ENCODE data around the gene RUSC1.

The RUSC1 gene

DNA sequence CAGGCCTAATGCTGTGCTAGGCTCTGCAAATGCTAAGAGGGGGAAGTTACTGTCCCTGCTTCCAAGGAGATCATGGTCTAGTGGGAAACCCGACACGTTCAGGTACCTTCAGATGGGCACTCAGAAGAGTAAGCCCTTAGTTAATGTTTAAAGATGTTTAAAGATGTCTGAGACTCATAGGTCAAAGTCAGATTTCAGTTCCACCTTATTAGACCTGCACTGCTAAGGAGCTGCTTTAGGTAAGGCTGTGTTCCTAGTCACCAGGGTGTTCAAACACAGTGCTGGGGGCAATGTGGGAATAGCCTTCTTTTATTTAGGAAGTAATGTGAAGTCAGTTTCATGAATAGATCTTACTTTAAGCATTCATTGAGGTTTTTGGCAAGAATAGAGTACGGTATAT, 3.8 kb upstream of the RUSC1 start:
- Histone ChIP-seq H3K27me3 (ENCODE audit: control insufficient read depth, insufficient read depth, low read length) (no peaks in the 10 kb centered on the region), H3K4me1 (ENCODE audit: control insufficient read depth, insufficient read depth, low read length) (peaks cover 14% of the 10 kb centered on the region), H3K4me2 (ENCODE audit: low read length) (no peak overlapping the region), H3K36me3 (ENCODE audit: insufficient read depth, low read length) (peaks cover 50% of the 10 kb centered on the region), H3K9ac (ENCODE audit: low read depth, low read length) (no peak overlapping the region), H3K9me3 (replicated peaks; ENCODE audit: low read length) (no peaks in the 10 kb centered on the region), H3K4me3 (ENCODE audit: low read length) (no peak overlapping the region)

DNA sequence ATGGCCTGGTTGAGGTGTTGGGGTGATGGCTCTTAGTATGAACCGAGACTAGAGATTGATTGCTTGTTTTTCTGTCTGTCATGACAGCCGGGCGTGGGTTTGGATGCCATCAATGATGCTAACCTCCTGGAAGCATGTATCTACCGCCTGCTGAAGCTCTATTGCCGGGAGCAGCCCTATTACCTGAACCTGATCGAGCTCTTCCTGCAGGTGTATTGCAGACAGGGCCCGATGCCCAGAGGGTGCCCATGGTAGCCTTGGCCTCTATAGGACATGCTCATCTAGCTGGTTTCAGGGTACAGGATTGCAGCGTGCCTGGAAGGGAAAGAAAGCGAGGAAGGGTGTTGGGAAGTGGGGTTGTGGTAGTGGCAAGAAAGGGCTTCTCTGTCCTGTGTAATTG, 2.6 kb upstream of the RUSC1 start:
- H3K27me3 ChIP-seq (ENCODE audit: control insufficient read depth, insufficient read depth, low read length), result no peaks in the 10 kb centered on the region
- no peak overlapping the region for H3K4me3 ChIP-seq (ENCODE audit: low read length)
- no peak overlapping the region for H3K9ac ChIP-seq (ENCODE audit: low read depth, low read length)
- H3K4me1 ChIP-seq (ENCODE audit: control insufficient read depth, insufficient read depth, low read length), result peaks cover 21% of the 10 kb centered on the region
- H3K36me3 ChIP-seq (ENCODE audit: insufficient read depth, low read length), result peaks cover 41% of the 10 kb centered on the region
- H3K9me3 ChIP-seq (replicated peaks; ENCODE audit: low read length), result no peaks in the 10 kb centered on the region
- no peak overlapping the region for H3K4me2 ChIP-seq (ENCODE audit: low read length)

DNA sequence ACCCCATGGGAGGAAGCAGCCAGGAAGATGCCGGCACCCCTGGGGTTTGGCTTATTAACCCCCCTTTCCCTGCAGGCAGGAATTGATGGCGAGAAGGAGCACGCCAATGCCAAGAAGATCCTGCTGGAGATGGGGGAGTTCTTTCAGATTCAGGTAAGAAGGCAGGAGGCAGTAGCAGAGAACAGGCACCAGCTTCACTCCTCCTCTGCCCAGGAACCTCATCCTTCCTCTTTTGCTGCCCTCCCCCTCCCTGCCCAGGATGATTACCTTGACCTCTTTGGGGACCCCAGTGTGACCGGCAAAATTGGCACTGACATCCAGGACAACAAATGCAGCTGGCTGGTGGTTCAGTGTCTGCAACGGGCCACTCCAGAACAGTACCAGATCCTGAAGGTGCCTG, 1.2 kb upstream of the RUSC1 start:
- peaks cover 33% of the 10 kb centered on the region for H3K36me3 ChIP-seq (ENCODE audit: insufficient read depth, low read length)

DNA sequence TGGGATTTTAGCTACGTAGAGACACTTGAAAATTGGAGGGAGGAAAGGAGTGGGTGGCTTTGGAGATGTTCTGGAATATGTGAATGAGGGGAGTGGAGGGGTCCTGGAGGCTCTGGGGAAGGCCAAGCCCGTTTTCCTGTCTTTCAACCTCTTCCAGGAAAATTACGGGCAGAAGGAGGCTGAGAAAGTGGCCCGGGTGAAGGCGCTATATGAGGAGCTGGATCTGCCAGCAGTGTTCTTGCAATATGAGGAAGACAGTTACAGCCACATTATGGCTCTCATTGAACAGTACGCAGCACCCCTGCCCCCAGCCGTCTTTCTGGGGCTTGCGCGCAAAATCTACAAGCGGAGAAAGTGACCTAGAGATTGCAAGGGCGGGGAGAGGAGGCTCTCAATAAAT, 442 bp upstream of the RUSC1 start:
- Histone ChIP-seq H3K4me1 (ENCODE audit: control insufficient read depth, insufficient read depth, low read length) (peaks cover 23% of the 10 kb centered on the region), H3K4me3 (ENCODE audit: low read length) (peak overlapping the region; percentile 95), H3K4me2 (ENCODE audit: low read length) (peak overlapping the region; percentile 99), H3K36me3 (ENCODE audit: insufficient read depth, low read length) (peaks cover 28% of the 10 kb centered on the region), H3K9ac (ENCODE audit: low read depth, low read length) (no peak overlapping the region), H3K27me3 (ENCODE audit: control insufficient read depth, insufficient read depth, low read length) (no peaks in the 10 kb centered on the region), H3K9me3 (replicated peaks; ENCODE audit: low read length) (no peaks in the 10 kb centered on the region)

More for the DNA sequence above, 1.2 kb upstream of the RUSC1 start:
- H3K4me2 ChIP-seq (ENCODE audit: low read length), result no peak overlapping the region
- H3K4me3 ChIP-seq (ENCODE audit: low read length), result no peak overlapping the region
- H3K4me1 ChIP-seq (ENCODE audit: control insufficient read depth, insufficient read depth, low read length), result peaks cover 21% of the 10 kb centered on the region
- H3K9me3 ChIP-seq (replicated peaks; ENCODE audit: low read length), result no peaks in the 10 kb centered on the region
- H3K27me3 ChIP-seq (ENCODE audit: control insufficient read depth, insufficient read depth, low read length), result no peaks in the 10 kb centered on the region
- no peak overlapping the region for H3K9ac ChIP-seq (ENCODE audit: low read depth, low read length)

DNA sequence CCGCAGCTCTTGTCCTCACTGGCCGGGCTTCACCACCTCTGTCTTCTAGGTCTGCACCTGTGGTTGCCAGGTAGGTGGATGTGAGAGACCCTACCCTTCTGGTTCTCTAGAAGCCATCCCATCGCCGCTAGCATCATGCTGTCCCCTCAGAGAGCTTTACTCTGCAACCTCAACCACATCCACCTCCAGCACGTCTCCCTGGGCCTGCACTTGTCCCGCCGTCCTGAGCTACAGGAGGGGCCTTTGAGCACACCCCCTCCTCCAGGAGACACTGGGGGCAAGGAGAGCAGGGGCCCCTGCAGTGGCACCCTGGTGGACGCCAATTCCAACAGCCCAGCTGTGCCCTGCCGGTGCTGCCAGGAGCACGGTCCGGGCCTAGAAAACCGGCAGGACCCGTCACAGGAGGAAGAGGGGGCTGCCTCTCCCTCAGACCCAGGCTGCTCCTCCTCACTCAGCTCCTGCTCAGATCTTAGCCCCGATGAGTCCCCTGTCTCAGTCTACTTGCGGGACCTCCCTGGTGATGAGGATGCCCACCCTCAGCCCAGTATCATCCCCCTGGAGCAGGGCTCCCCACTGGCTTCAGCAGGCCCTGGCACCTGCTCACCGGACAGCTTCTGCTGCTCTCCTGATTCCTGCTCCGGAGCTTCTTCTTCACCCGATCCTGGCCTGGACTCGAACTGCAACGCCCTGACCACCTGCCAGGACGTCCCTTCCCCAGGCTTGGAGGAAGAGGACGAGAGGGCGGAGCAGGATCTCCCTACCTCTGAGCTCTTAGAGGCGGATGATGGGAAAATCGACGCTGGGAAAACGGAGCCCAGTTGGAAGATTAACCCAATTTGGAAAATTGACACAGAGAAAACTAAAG, 1.2 kb downstream of the RUSC1 start:
- H3K36me3 ChIP-seq (ENCODE audit: insufficient read depth, low read length), result peaks cover 37% of the 10 kb centered on the region
- peak overlapping the region; percentile 99 for H3K4me2 ChIP-seq (ENCODE audit: low read length)
- H3K9me3 ChIP-seq (replicated peaks; ENCODE audit: low read length), result no peaks in the 10 kb centered on the region
- no peaks in the 10 kb centered on the region for H3K27me3 ChIP-seq (ENCODE audit: control insufficient read depth, insufficient read depth, low read length)
- peaks cover 30% of the 10 kb centered on the region for H3K4me1 ChIP-seq (ENCODE audit: control insufficient read depth, insufficient read depth, low read length)
- H3K9ac ChIP-seq (ENCODE audit: low read depth, low read length), result peak overlapping the region; percentile 84
- peak overlapping the region; percentile 95 for H3K4me3 ChIP-seq (ENCODE audit: low read length)

DNA sequence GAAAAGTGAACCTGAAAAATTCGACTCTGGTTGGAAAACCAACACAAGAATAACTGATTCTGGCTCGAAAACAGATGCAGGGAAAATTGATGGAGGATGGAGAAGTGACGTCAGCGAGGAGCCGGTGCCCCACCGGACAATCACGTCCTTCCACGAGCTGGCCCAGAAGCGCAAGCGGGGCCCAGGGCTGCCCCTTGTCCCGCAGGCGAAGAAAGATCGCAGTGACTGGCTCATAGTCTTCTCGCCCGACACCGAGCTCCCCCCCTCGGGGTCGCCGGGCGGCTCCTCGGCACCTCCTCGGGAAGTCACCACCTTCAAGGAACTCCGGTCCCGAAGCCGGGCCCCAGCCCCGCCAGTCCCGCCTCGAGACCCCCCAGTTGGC, 1.9 kb downstream of the RUSC1 start:
- Histone ChIP-seq H3K4me2 (ENCODE audit: low read length) (peak overlapping the region; percentile 99), H3K27me3 (ENCODE audit: control insufficient read depth, insufficient read depth, low read length) (no peaks in the 10 kb centered on the region), H3K9ac (ENCODE audit: low read depth, low read length) (peak overlapping the region; percentile 84), H3K9me3 (replicated peaks; ENCODE audit: low read length) (no peaks in the 10 kb centered on the region), H3K36me3 (ENCODE audit: insufficient read depth, low read length) (peaks cover 40% of the 10 kb centered on the region), H3K4me3 (ENCODE audit: low read length) (peak overlapping the region; percentile 95), H3K4me1 (ENCODE audit: control insufficient read depth, insufficient read depth, low read length) (peaks cover 30% of the 10 kb centered on the region)

GRCh38 chr1:155322953-155323728, 2.4 kb downstream of the RUSC1 start:
- Histone ChIP-seq H3K9ac (ENCODE audit: low read depth, low read length) (peak overlapping the region; percentile 84), H3K4me1 (ENCODE audit: control insufficient read depth, insufficient read depth, low read length) (peaks cover 30% of the 10 kb centered on the region), H3K4me3 (ENCODE audit: low read length) (peak overlapping the region; percentile 95), H3K36me3 (ENCODE audit: insufficient read depth, low read length) (peaks cover 39% of the 10 kb centered on the region), H3K9me3 (replicated peaks; ENCODE audit: low read length) (no peaks in the 10 kb centered on the region), H3K4me2 (ENCODE audit: low read length) (peak overlapping the region; percentile 99), H3K27me3 (ENCODE audit: control insufficient read depth, insufficient read depth, low read length) (no peaks in the 10 kb centered on the region)

GRCh38 chr1:155323729-155324036, 3.0 kb downstream of the RUSC1 start:
- peaks cover 30% of the 10 kb centered on the region for H3K4me1 ChIP-seq (ENCODE audit: control insufficient read depth, insufficient read depth, low read length)
- H3K9me3 ChIP-seq (replicated peaks; ENCODE audit: low read length), result no peaks in the 10 kb centered on the region
- no peaks in the 10 kb centered on the region for H3K27me3 ChIP-seq (ENCODE audit: control insufficient read depth, insufficient read depth, low read length)
- H3K4me2 ChIP-seq (ENCODE audit: low read length), result peak overlapping the region; percentile 99
- peak overlapping the region; percentile 95 for H3K4me3 ChIP-seq (ENCODE audit: low read length)
- peak overlapping the region; percentile 84 for H3K9ac ChIP-seq (ENCODE audit: low read depth, low read length)
- peaks cover 37% of the 10 kb centered on the region for H3K36me3 ChIP-seq (ENCODE audit: insufficient read depth, low read length)

DNA sequence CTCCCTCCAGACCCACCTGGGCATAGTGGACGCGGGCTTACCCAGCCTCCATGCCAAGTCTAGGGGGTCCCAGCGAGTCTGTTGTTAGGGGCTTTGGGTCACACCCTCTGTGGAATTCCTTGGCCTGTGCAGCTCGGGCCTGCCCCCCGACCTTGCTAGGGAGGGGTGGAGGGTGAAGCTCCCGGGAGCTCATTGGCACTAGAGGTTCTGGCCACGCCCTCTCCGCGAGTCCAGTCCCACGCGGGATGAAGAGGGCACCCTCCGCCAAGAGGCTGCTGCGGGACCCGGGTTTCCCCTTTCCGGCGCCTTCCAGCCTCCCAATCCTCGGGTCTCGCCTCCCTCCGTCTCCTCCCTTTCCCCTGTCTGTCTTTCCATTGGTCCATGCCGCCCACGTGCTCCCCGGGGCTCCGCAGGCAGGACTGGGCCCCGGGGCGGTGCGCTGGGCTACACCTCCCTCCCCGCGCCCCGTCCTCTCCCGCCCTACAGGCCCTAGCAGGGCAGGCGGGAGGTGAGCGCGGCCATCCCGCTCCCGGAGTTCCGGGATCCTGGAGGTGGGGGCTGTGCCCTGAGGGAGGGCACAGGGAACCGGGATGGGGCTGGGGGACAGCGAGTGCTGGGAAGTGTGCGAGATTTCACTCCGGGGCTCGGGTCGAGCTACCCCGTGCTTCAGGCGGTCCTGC, 3.5 kb downstream of the RUSC1 start:
- Histone ChIP-seq H3K4me3 (ENCODE audit: low read length) (peak overlapping the region; percentile 95), H3K9me3 (replicated peaks; ENCODE audit: low read length) (no peaks in the 10 kb centered on the region), H3K9ac (ENCODE audit: low read depth, low read length) (peak overlapping the region; percentile 84), H3K27me3 (ENCODE audit: control insufficient read depth, insufficient read depth, low read length) (no peaks in the 10 kb centered on the region), H3K4me2 (ENCODE audit: low read length) (peak overlapping the region; percentile 99), H3K36me3 (ENCODE audit: insufficient read depth, low read length) (peaks cover 34% of the 10 kb centered on the region), H3K4me1 (ENCODE audit: control insufficient read depth, insufficient read depth, low read length) (peaks cover 30% of the 10 kb centered on the region)

DNA sequence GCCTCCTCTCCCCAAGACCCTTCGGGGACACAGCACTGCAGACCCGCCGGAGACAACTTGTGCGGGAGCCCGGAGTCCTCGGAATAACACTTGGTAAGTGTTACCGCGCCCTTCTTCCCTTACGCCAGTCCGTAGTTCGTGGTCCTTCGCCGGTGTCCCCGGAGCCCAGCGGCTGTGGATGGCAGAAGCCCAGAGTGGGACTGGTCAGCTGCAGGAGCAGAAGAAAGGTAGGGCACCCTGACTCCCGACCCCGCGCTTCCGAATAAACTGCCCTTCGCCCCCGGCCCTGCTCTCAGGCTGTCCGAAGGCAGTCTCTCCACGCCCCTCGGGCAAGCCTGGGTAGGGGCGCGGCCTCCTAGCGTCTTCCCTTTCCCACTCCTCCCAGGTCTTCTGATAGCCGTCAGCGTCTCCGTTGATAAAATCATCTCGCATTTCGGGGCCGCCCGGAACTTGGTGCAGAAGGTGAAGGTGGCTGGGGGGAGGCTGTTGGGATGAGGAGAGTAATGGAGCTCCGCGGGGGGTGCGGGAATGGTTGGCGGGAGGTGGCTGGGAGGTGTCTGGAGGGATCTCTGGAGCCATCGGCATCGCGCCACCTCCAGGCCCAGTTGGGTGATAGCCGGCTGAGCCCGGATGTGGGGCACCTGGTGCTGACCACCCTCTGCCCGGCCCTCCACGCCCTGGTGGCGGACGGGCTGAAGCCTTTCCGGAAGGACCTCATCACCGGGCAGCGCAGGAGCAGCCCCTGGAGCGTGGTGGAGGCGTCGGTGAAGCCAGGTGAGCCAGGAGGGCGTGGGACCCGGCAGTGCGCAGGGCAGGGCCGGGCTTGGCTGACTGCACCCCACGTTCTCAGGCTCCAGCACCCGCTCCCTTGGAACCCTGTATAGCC, 4.3 kb downstream of the RUSC1 start:
- H3K4me1 ChIP-seq (ENCODE audit: control insufficient read depth, insufficient read depth, low read length), result peaks cover 30% of the 10 kb centered on the region
- H3K27me3 ChIP-seq (ENCODE audit: control insufficient read depth, insufficient read depth, low read length), result no peaks in the 10 kb centered on the region
- H3K9me3 ChIP-seq (replicated peaks; ENCODE audit: low read length), result no peaks in the 10 kb centered on the region
- H3K4me3 ChIP-seq (ENCODE audit: low read length), result peak overlapping the region; percentile 95
- peak overlapping the region; percentile 99 for H3K4me2 ChIP-seq (ENCODE audit: low read length)
- H3K36me3 ChIP-seq (ENCODE audit: insufficient read depth, low read length), result peaks cover 30% of the 10 kb centered on the region
- H3K9ac ChIP-seq (ENCODE audit: low read depth, low read length), result peak overlapping the region; percentile 84

GRCh38 chr1:155325603-155325893, 4.9 kb downstream of the RUSC1 start:
- Histone ChIP-seq H3K27me3 (ENCODE audit: control insufficient read depth, insufficient read depth, low read length) (no peaks in the 10 kb centered on the region), H3K36me3 (ENCODE audit: insufficient read depth, low read length) (peaks cover 32% of the 10 kb centered on the region), H3K9me3 (replicated peaks; ENCODE audit: low read length) (no peaks in the 10 kb centered on the region), H3K4me3 (ENCODE audit: low read length) (peak overlapping the region; percentile 95), H3K9ac (ENCODE audit: low read depth, low read length) (peak overlapping the region; percentile 84), H3K4me1 (ENCODE audit: control insufficient read depth, insufficient read depth, low read length) (peaks cover 30% of the 10 kb centered on the region), H3K4me2 (ENCODE audit: low read length) (peak overlapping the region; percentile 99)
